Gastrocnemius medialis (tissue), 4 donors: ENCODE results near the gene ZNF586. TPM values are rescaled to one million over a fixed set of nuclear protein-coding genes. Genes with fewer than 3 reads are reported as not detected.
"Not testable (repeated sequence)": the region's sequence is repeated elsewhere in the genome, so short reads cannot be mapped to it uniquely, and the experiment has no call there.

Experiments used
- ATAC-seq, 2 donors: fragments of 150-250 bp; one replicate each; pipeline ENCODE4 v1.9.1; 2016
- DNase-seq, 2 donors: peaks; one replicate each; pipeline ENCODE4 v3.0.0-alpha.2; 2019
- H3K27ac ChIP-seq, 4 donors: fragments of 200-600 bp; sonication (generic); 1 replicate in 1 of 4; 2 replicates in 3 of 4; pipeline ENCODE4 v1.5.1; 2016 to 2018; ENCODE audit warnings: mild to moderate bottlenecking in 2 of 4, moderate library complexity in 1 of 4
- H3K27me3 ChIP-seq, 3 donors: fragments of 200-600 bp; sonication (generic) in 2 of 3; 1 replicate in 1 of 3; 2 replicates in 2 of 3; pipeline versions ENCODE4 v1.5.1 to v1.6.0; 2016 to 2019; ENCODE audit warnings: mild to moderate bottlenecking in 1 of 3, moderate library complexity in 1 of 3
- H3K36me3 ChIP-seq, 2 donors: fragments of 200-600 bp; sonication (generic) in 1 of 2; one replicate each; pipeline ENCODE4 v1.5.1; 2017 to 2018
- H3K4me1 ChIP-seq, 2 donors: fragments of 200-600 bp; sonication (generic) in 1 of 2; one replicate each; pipeline ENCODE4 v1.5.1; 2016 to 2017; ENCODE audit warnings: mild to moderate bottlenecking in 2 of 2
- H3K4me3 ChIP-seq, 4 donors: fragments of 200-600 bp; sonication (generic) in 3 of 4; 1 replicate in 1 of 4; 2 replicates in 3 of 4; pipeline ENCODE4 v1.5.1; 2016 to 2019; ENCODE audit warnings: mild to moderate bottlenecking in 2 of 4
- H3K9me3 ChIP-seq, 3 donors: fragments of 200-600 bp; sonication (generic) in 2 of 3; 1 replicate in 1 of 3; 2 replicates in 2 of 3; pipeline ENCODE4 v1.5.1; 2016 to 2019
- CTCF ChIP-seq, 5 experiments: fragments of 450-650 bp in 3 of 5; fragments of 200-600 bp in 2 of 5; sonication (generic) in 2 of 5; IDR thresholded peaks in 4 of 5; conservative IDR thresholded peaks in 1 of 5; 1 replicate in 4 of 5; 2 replicates in 1 of 5; pipeline ENCODE4 v1.5.1; 2016 to 2019; ENCODE audit warnings: antibody characterized with exemption in 5 of 5, mild to moderate bottlenecking in 3 of 5, moderate library complexity in 3 of 5
- POLR2A ChIP-seq, 2 donors: fragments of 450-650 bp; IDR thresholded peaks; one replicate each; pipeline ENCODE4 v1.6.1; 2017; ENCODE audit warnings: antibody characterized with exemption in 2 of 2, mild to moderate bottlenecking in 2 of 2, moderate library complexity in 2 of 2
- in situ Hi-C, 4 donors: fragments of 200-750 bp; cut with MboI; loops; one replicate each; pipeline versions ENCODE4 v1.15.0 to v1.8.0; 2017; ENCODE audit warnings: low sequenced_read_pairs in 4 of 4
- intact Hi-C: fragments of 100-400 bp; cut with DNase I; formaldehyde crosslinking; loops from one replicate; pipeline ENCODE4 v1.15.1; 2023; ENCODE audit warnings: low total_unique reads
- total RNA-seq, 4 donors: library from RNA; depleted of rRNA; stranded (reverse); fragments of >200 nt; gene quantifications; one replicate each; pipeline versions ENCODE4 v1.1.0 to v1.2.3, GENCODE V29; 2016

Gene ZNF586
- 10 to 100 TPM in 1 of 4 donors, 1 to 10 TPM in 3; 7.6 to 13.3 (median 9.2) TPM for total RNA-seq

- H3K4me1 ChIP-seq: peaks cover 17 to 36% of the 10 kb centered on the region in 2 donors
- ATAC-seq: peak; percentile 96 to 97
- DNase-seq: peak; percentile 89 to 91
- H3K9me3 ChIP-seq: no peaks in the 10 kb centered on the region
- H3K27me3 ChIP-seq: no peaks in the 10 kb centered on the region
- H3K36me3 ChIP-seq: peaks cover 0 to 21% of the 10 kb centered on the region in 2 donors
- peak within 1 kb of the TSS; percentile 91 to 94 (median 92) for H3K27ac ChIP-seq
- H3K4me3 ChIP-seq: peak within 1 kb of the TSS; percentile 87 to 100 (median 93)
- in situ Hi-C loops (no loop called here), intact Hi-C loops (loop anchor here (1.0 kb wide), 2 partner anchors 23 to 46 kb away; partner anchors contain the start of gene ZNF776)
- TF ChIP-seq POLR2A (IDR thresholded peaks at IDR 0.05) (peak; percentile 72 to 76), CTCF (IDR thresholded peaks at IDR 0.05 in 4 of 5, conservative IDR thresholded peaks at IDR 0.05 in 1 of 5) (no peak)
These were observed at the start of gene ZNF586 for GRCh38 chr19:57769345-57770131. ZNF586 (plus strand) TSS chr19:57769676; CDS start chr19:57769843, 167 bp downstream.

DNA sequence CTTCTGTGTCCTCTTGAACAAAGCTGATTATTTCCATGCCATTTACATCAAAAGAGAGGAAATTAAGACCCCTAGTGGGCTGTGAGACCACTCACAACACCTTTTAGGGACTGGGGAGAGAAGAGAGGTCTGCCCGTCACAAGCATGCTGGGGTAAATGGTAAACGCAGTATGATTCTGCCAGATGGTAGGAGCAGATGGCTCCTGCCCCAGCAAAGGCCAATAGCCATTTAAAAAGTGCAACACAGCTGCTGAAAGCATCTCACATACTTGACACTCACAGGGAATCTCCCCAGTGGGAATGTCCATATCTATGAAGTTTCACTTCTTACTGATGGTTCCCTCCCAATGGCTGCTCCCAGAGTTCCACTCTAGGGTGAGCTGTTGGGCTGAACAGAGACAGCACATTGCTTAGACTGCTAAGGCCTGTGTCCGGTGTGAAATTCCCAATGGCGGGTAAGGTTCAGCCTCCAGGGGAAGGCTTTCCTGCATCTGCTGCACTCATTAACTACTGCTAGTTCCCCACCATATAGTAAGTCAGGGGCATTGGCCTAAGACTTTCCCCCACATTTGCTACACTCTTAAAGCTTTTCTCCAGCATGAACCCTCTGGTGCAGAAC, 49.5 kb upstream of the ZNF586 start:
- in situ Hi-C loops: no loop called here
- ATAC-seq: no peak
- no peak overlapping the region for H3K4me3 ChIP-seq
- peaks cover 10 to 44% of the 10 kb centered on the region in 2 donors for H3K36me3 ChIP-seq
- DNase-seq: no peak
- intact Hi-C loops: no loop called here
- H3K27ac ChIP-seq: no peak overlapping the region
- H3K27me3 ChIP-seq: no peaks in the 10 kb centered on the region
- TF ChIP-seq POLR2A (IDR thresholded peaks at IDR 0.05): no peak
- no peak for TF ChIP-seq CTCF (IDR thresholded peaks at IDR 0.05 in 4 of 5, conservative IDR thresholded peaks at IDR 0.05 in 1 of 5)
- H3K4me1 ChIP-seq: no peaks in the 10 kb centered on the region
- peaks cover 0 to 11% (median 2%) of the 10 kb centered on the region in 3 donors for H3K9me3 ChIP-seq

- H3K36me3 ChIP-seq: peaks cover 10 to 44% of the 10 kb centered on the region in 2 donors
- no peak overlapping the region for H3K27ac ChIP-seq
- DNase-seq (no peak), ATAC-seq (no peak)
- peaks cover 0 to 11% (median 5%) of the 10 kb centered on the region in 3 donors for H3K9me3 ChIP-seq
- no peaks in the 10 kb centered on the region for H3K27me3 ChIP-seq
- TF ChIP-seq POLR2A (IDR thresholded peaks at IDR 0.05): no peak
- no peak for TF ChIP-seq CTCF (IDR thresholded peaks at IDR 0.05 in 4 of 5, conservative IDR thresholded peaks at IDR 0.05 in 1 of 5)
- H3K4me1 ChIP-seq: no peaks in the 10 kb centered on the region
- H3K4me3 ChIP-seq: no peak overlapping the region
- in situ Hi-C loops: no loop called here
- intact Hi-C loops: no loop called here
These were observed 48.6 kb upstream of the ZNF586 start for GRCh38 chr19:57720878-57721277.

GRCh38 chr19:57738320-57738719, 31.2 kb upstream of the ZNF586 start:
- Histone ChIP-seq H3K4me3 (peak overlapping the region in 1 of 4 donors; percentile 44), H3K27ac (peak overlapping the region in 1 of 4 donors; percentile 61)
- not testable (repeated sequence) for H3K36me3 ChIP-seq, H3K9me3 ChIP-seq, H3K4me1 ChIP-seq, H3K27me3 ChIP-seq
- peak; percentile 6 to 71 for DNase-seq
- intact Hi-C loops (loop anchor here (10.0 kb wide), 1 partner anchor 416 kb away; the partner anchor contains the start of gene ZNF329), in situ Hi-C loops (loop anchor here in 3 of 4 donors (25.0 kb wide), 2 partner anchors 99 to 174 kb away; partner anchors contain the start of genes ZNF417 (in 2 of the 3), ZNF587 (in 1 of the 3) and ZNF587B (in 1 of the 3))
- peak; percentile 40 to 68 (median 53) for TF ChIP-seq CTCF (IDR thresholded peaks at IDR 0.05 in 4 of 5, conservative IDR thresholded peaks at IDR 0.05 in 1 of 5)
- ATAC-seq: peak; percentile 74 to 93

DNA sequence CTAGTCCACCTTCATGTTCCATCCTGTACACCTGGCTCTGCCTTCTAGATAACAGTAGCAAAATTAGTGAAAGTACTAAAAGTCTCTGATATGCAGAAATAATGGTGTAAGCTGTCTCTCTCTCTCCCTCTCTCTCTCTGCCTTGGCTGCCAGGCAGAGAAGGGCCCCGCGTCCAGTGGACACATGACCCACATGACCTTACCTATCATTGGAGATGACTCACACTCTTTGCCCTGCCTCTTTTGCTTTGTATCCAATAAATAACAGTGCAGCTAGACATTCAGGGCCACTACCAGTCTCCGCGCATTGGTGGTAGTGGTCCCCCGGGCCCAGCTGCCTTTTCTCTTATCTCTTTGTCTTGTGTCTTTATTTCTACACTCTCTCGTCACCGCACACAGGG, 30.7 kb upstream of the ZNF586 start:
- peak overlapping the region in 1 of 4 donors; percentile 44 for H3K4me3 ChIP-seq
- H3K36me3 ChIP-seq, H3K27me3 ChIP-seq, H3K9me3 ChIP-seq, H3K4me1 ChIP-seq: not testable (repeated sequence)
- in situ Hi-C loops: loop anchor here in 3 of 4 donors (25.0 kb wide), 2 partner anchors 99 to 174 kb away; partner anchors contain the start of genes ZNF417 (in 2 of the 3), ZNF587 (in 1 of the 3) and ZNF587B (in 1 of the 3)
- H3K27ac ChIP-seq: peak overlapping the region in 1 of 4 donors; percentile 61
- intact Hi-C loops: loop anchor here (10.0 kb wide), 1 partner anchor 416 kb away; the partner anchor contains the start of gene ZNF329
- ATAC-seq (peak in 1 of 2 donors; percentile 48), DNase-seq (peak in 1 of 2 donors; percentile 29)
